Astrocyte (in vitro differentiated cells and primary cell): ENCODE measurements around the gene CHFR. TPM values are rescaled to one million over a fixed set of nuclear protein-coding genes. Genes with fewer than 3 reads are reported as not detected.
"Not testable (repeated sequence)": the region's sequence is repeated elsewhere in the genome, so short reads cannot be mapped to it uniquely, and the experiment has no call there.

Source experiments
- DNase-seq: peaks from one replicate; pipeline ENCODE4 v3.0.0-alpha.2; 2010; ENCODE audit warnings: low read depth
- FAIRE-seq: peaks from 2 replicates; lab custom pipeline; 2011; peaks lifted over from hg19 to GRCh38; lab: Jason Lieb, UNC
- H2AFZ ChIP-seq: 2 replicates; pipeline ENCODE4 v1.6.0; 2012; ENCODE audit warnings: low read depth, low read length, inconsistent platforms
- H3K27ac ChIP-seq: 2 replicates; pipeline ENCODE4 v1.5.1; 2011; ENCODE audit warnings: low read depth, low read length, inconsistent platforms
- H3K27me3 ChIP-seq: 2 replicates; pipeline ENCODE4 v1.6.0; 2011; ENCODE audit warnings: low read length, inconsistent platforms; ENCODE audit not compliant: insufficient read depth
- H3K36me3 ChIP-seq: 2 replicates; pipeline ENCODE4 v1.5.1; 2011; ENCODE audit warnings: low read length, inconsistent platforms; ENCODE audit not compliant: insufficient read depth
- H3K4me1 ChIP-seq: 2 replicates; pipeline ENCODE4 v1.5.1; 2011; ENCODE audit warnings: low read length, inconsistent platforms; ENCODE audit not compliant: insufficient read depth
- H3K4me2 ChIP-seq: 2 replicates; pipeline ENCODE4 v1.6.0; 2012; ENCODE audit warnings: low read length, inconsistent platforms
- H3K4me3 ChIP-seq: 2 replicates; pipeline ENCODE4 v1.5.1; 2011; ENCODE audit warnings: low read depth, mild to moderate bottlenecking, low read length, inconsistent platforms; ENCODE audit not compliant: insufficient read depth
- H3K79me2 ChIP-seq: 2 replicates; pipeline ENCODE4 v1.6.0; 2012; ENCODE audit warnings: mild to moderate bottlenecking, low read length, inconsistent platforms; ENCODE audit not compliant: insufficient read depth
- H3K9ac ChIP-seq: 2 replicates; pipeline ENCODE4 v1.6.0; 2012; ENCODE audit warnings: mild to moderate bottlenecking, low read length, inconsistent platforms
- H3K9me3 ChIP-seq: 2 replicates; pipeline ENCODE4 v1.5.1; 2012; ENCODE audit warnings: low read depth, mild to moderate bottlenecking, low read length, inconsistent platforms; ENCODE audit not compliant: insufficient read depth
- H4K20me1 ChIP-seq: 2 replicates; pipeline ENCODE4 v1.6.0; 2012; ENCODE audit warnings: low read length, inconsistent platforms; ENCODE audit not compliant: insufficient read depth
- H3K27ac Mint-ChIP-seq: one replicate; pipeline ENCODE4 v1.8.0; 2021; ENCODE audit warnings: mild to moderate bottlenecking, mixed read lengths; ENCODE audit not compliant: unreplicated experiment
- H3K27me3 Mint-ChIP-seq: one replicate; pipeline ENCODE4 v1.8.0; 2021; ENCODE audit warnings: low read depth, mixed read lengths; ENCODE audit not compliant: unreplicated experiment
- H3K36me3 Mint-ChIP-seq: one replicate; pipeline ENCODE4 v1.8.0; 2021; ENCODE audit warnings: low read depth, mixed read lengths; ENCODE audit not compliant: unreplicated experiment
- H3K4me1 Mint-ChIP-seq: one replicate; pipeline ENCODE4 v1.8.0; 2021; ENCODE audit warnings: low read depth, mixed read lengths; ENCODE audit not compliant: unreplicated experiment
- H3K4me3 Mint-ChIP-seq: one replicate; pipeline ENCODE4 v1.8.0; 2021; ENCODE audit warnings: mild to moderate bottlenecking, moderate library complexity, mixed read lengths; ENCODE audit not compliant: unreplicated experiment
- H3K9me3 Mint-ChIP-seq: one replicate; pipeline ENCODE4 v1.8.0; 2021; ENCODE audit warnings: mild to moderate bottlenecking, mixed read lengths; ENCODE audit not compliant: unreplicated experiment
- EZH2 ChIP-seq: IDR thresholded peaks from 2 replicates; pipeline ENCODE4 v1.6.1; 2012; ENCODE audit warnings: mild to moderate bottlenecking, low read length, inconsistent platforms; ENCODE audit not compliant: insufficient read depth
- total RNA-seq: library from RNA; stranded (reverse); gene quantifications from 2 replicates; pipeline ENCODE4 v1.2.1, GENCODE V29; 2021
- TF ChIP-seq, protein P1 (sequence below): IDR thresholded peaks from 2 replicates; pipeline ENCODE4 v1.5.1; 2011; ENCODE audit warnings: low read depth, mild to moderate bottlenecking, inconsistent platforms, low read length, moderate library complexity; ENCODE audit not compliant: insufficient read depth

CHFR gene
- total RNA-seq, 1 donor from 2014 or later, result 66.6 TPM

DNA sequence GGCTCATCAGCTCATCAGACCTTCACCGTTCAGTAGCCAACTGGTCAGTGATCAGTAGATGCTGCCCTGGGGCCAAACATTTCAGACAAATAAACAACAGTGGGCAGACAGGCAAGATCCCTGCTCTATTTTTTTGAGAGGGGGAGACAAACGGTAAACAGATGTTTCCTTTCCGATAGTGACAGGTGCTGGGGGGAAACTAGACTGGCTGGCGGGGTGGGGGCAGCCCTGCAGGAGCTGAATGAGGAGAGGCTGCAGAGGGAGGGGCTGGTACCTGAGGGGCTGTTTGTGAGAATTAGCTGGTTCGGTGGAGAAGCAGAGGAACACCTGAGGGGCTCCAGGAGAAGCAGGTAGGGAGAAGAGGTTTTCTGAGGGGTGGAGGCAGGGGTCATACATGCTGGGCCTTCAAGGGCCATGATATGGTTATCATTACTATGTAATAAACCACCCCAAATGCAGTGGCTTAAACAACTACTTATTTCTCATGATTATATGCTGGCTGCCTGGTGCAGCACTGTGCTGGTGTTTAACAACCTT, 50.5 kb downstream of the CHFR start:
- Mint-ChIP-seq H3K36me3 (peaks cover 36% of the 10 kb centered on the region), H3K4me3 (no peak overlapping the region), H3K27ac (peak overlapping the region; percentile 36), H3K9me3 (no peaks in the 10 kb centered on the region), H3K4me1 (no peaks in the 10 kb centered on the region), H3K27me3 (no peaks in the 10 kb centered on the region)
- Histone ChIP-seq H3K9ac (no peak overlapping the region), H3K4me2 (no peak overlapping the region), H3K27me3 (no peaks in the 10 kb centered on the region), H3K79me2 (peaks cover 3% of the 10 kb centered on the region), H3K4me1 (no peaks in the 10 kb centered on the region), H3K9me3 (no peaks in the 10 kb centered on the region), H3K27ac (no peak overlapping the region), H2AFZ (no peak overlapping the region), H3K4me3 (no peak overlapping the region), H3K36me3 (peaks cover 8% of the 10 kb centered on the region), H4K20me1 (peaks cover 19% of the 10 kb centered on the region)
- DNase-seq, result no peak
- TF ChIP-seq, protein P1, sequence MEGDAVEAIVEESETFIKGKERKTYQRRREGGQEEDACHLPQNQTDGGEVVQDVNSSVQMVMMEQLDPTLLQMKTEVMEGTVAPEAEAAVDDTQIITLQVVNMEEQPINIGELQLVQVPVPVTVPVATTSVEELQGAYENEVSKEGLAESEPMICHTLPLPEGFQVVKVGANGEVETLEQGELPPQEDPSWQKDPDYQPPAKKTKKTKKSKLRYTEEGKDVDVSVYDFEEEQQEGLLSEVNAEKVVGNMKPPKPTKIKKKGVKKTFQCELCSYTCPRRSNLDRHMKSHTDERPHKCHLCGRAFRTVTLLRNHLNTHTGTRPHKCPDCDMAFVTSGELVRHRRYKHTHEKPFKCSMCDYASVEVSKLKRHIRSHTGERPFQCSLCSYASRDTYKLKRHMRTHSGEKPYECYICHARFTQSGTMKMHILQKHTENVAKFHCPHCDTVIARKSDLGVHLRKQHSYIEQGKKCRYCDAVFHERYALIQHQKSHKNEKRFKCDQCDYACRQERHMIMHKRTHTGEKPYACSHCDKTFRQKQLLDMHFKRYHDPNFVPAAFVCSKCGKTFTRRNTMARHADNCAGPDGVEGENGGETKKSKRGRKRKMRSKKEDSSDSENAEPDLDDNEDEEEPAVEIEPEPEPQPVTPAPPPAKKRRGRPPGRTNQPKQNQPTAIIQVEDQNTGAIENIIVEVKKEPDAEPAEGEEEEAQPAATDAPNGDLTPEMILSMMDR, result no peak
- TF ChIP-seq EZH2, result no peak
- no peak for FAIRE-seq

DNA sequence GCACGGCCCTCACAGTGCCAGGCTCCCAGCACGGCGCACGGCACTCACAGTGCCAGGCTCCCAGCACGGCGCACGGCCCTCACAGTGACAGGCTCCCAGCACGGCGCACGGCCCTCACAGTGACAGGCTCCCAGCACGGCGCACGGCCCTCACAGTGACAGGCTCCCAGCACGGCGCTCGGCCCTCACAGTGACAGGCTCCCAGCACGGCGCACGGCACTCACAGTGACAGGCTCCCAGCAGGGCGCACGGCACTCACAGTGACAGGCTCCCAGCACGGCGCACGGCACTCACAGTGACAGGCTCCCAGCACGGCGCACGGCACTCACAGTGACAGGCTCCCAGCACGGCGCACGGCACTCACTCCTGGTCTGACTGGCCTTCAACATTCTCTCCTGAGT, 51.2 kb downstream of the CHFR start:
- not testable (repeated sequence) for H3K4me3 ChIP-seq, H3K9me3 ChIP-seq, H3K9ac ChIP-seq, H3K4me3 Mint-ChIP-seq, H3K79me2 ChIP-seq, H3K27me3 ChIP-seq, DNase-seq, H3K4me1 Mint-ChIP-seq, H3K9me3 Mint-ChIP-seq, FAIRE-seq, H3K4me1 ChIP-seq, H3K27me3 Mint-ChIP-seq, H3K4me2 ChIP-seq, H3K36me3 ChIP-seq, H2AFZ ChIP-seq, H3K27ac ChIP-seq
- Mint-ChIP-seq H3K36me3 (peaks cover 38% of the 10 kb centered on the region), H3K27ac (peak overlapping the region; percentile 36)
- peaks cover 19% of the 10 kb centered on the region for H4K20me1 ChIP-seq

DNA sequence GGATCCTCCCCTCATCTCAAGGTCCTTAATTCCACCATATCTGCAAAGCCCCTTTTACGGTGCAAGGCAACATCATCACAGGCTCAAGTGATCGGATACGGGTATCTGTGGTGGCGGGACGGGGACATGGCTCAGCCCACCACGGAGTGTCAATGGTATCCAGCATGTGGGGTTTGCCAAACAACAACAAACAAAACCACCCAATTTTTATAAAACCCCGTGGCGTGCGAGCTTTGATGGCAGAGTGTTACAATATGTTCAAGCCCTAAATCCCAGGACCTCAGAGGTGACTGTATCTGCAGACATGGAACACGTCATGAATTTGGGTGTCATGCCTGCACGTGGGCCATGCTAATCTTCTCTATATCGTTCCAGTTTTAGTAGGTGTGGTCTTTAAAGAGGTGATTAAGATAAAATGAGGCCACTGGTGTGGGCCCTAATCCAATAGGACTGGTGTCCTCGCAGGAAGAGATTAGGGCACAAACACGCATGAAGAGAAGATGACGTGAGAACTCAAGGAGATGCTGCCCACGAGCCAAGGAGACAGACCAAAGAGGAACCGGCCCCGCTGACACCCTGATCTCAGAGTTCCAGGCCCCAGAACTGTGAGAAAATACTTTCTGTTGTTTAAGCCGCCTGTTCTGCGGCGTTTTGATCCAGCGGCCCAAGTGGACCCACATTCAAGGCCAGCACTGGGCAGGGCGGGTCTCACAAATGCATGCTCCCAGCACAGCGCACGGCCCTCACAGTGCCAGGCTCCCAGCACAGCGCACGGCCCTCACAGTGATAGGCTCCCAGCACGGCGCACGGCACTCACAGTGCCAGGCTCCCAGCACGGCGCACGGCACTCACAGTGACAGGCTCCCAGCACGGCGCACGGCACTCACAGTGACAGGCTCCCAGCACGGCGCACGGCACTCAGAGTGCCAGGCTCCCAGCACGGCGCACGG, 52.1 kb downstream of the CHFR start:
- Histone ChIP-seq H3K4me2 (no peak overlapping the region), H3K27ac (no peak overlapping the region), H3K79me2 (peaks cover 3% of the 10 kb centered on the region), H3K27me3 (no peaks in the 10 kb centered on the region), H2AFZ (no peak overlapping the region), H3K36me3 (peaks cover 2% of the 10 kb centered on the region), H4K20me1 (peaks cover 19% of the 10 kb centered on the region), H3K9ac (no peak overlapping the region), H3K4me1 (no peaks in the 10 kb centered on the region), H3K9me3 (no peaks in the 10 kb centered on the region), H3K4me3 (no peak overlapping the region)
- H3K9me3 Mint-ChIP-seq, result no peaks in the 10 kb centered on the region
- DNase-seq (no peak), FAIRE-seq (no peak)
- H3K27me3 Mint-ChIP-seq, result no peaks in the 10 kb centered on the region
- H3K27ac Mint-ChIP-seq, result no peak overlapping the region
- no peak overlapping the region for H3K4me3 Mint-ChIP-seq
- no peak for TF ChIP-seq EZH2
- TF ChIP-seq, protein P1, result no peak
- no peaks in the 10 kb centered on the region for H3K4me1 Mint-ChIP-seq
- peaks cover 38% of the 10 kb centered on the region for H3K36me3 Mint-ChIP-seq
